ENCODE data around the gene SLC26A1.

- TF ChIP-seq, protein P1, sequence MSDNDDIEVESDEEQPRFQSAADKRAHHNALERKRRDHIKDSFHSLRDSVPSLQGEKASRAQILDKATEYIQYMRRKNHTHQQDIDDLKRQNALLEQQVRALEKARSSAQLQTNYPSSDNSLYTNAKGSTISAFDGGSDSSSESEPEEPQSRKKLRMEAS (CRISPR knock-in tag; IDR thresholded peaks at IDR 0.05), result no peak
- TF ChIP-seq CTCF (IDR thresholded peaks at IDR 0.05) (no peak), ZNF219 (CRISPR knock-in tag; IDR thresholded peaks at IDR 0.05; ENCODE audit: borderline replicate concordance) (no peak), ZNF121 (CRISPR knock-in tag; IDR thresholded peaks at IDR 0.05) (no peak), TEAD4 (CRISPR knock-in tag; IDR thresholded peaks at IDR 0.05) (no peak), E2F4 (CRISPR knock-in tag; IDR thresholded peaks at IDR 0.05; ENCODE audit: borderline replicate concordance, low read depth) (no peak), SMAD4 (CRISPR knock-in tag; IDR thresholded peaks at IDR 0.05) (no peak), ZNF263 (CRISPR knock-in tag; IDR thresholded peaks at IDR 0.05; ENCODE audit: low read depth) (no peak), ZNF232 (CRISPR knock-in tag; IDR thresholded peaks at IDR 0.05) (no peak)
- TF ChIP-seq, protein P2, sequence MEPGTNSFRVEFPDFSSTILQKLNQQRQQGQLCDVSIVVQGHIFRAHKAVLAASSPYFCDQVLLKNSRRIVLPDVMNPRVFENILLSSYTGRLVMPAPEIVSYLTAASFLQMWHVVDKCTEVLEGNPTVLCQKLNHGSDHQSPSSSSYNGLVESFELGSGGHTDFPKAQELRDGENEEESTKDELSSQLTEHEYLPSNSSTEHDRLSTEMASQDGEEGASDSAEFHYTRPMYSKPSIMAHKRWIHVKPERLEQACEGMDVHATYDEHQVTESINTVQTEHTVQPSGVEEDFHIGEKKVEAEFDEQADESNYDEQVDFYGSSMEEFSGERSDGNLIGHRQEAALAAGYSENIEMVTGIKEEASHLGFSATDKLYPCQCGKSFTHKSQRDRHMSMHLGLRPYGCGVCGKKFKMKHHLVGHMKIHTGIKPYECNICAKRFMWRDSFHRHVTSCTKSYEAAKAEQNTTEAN (CRISPR knock-in tag; IDR thresholded peaks at IDR 0.05), result no peak
- TF ChIP-seq, protein P3, sequence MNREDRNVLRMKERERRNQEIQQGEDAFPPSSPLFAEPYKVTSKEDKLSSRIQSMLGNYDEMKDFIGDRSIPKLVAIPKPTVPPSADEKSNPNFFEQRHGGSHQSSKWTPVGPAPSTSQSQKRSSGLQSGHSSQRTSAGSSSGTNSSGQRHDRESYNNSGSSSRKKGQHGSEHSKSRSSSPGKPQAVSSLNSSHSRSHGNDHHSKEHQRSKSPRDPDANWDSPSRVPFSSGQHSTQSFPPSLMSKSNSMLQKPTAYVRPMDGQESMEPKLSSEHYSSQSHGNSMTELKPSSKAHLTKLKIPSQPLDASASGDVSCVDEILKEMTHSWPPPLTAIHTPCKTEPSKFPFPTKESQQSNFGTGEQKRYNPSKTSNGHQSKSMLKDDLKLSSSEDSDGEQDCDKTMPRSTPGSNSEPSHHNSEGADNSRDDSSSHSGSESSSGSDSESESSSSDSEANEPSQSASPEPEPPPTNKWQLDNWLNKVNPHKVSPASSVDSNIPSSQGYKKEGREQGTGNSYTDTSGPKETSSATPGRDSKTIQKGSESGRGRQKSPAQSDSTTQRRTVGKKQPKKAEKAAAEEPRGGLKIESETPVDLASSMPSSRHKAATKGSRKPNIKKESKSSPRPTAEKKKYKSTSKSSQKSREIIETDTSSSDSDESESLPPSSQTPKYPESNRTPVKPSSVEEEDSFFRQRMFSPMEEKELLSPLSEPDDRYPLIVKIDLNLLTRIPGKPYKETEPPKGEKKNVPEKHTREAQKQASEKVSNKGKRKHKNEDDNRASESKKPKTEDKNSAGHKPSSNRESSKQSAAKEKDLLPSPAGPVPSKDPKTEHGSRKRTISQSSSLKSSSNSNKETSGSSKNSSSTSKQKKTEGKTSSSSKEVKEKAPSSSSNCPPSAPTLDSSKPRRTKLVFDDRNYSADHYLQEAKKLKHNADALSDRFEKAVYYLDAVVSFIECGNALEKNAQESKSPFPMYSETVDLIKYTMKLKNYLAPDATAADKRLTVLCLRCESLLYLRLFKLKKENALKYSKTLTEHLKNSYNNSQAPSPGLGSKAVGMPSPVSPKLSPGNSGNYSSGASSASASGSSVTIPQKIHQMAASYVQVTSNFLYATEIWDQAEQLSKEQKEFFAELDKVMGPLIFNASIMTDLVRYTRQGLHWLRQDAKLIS (CRISPR knock-in tag; IDR thresholded peaks at IDR 0.05; ENCODE audit: borderline replicate concordance), result no peak
- TF ChIP-seq, protein P4, sequence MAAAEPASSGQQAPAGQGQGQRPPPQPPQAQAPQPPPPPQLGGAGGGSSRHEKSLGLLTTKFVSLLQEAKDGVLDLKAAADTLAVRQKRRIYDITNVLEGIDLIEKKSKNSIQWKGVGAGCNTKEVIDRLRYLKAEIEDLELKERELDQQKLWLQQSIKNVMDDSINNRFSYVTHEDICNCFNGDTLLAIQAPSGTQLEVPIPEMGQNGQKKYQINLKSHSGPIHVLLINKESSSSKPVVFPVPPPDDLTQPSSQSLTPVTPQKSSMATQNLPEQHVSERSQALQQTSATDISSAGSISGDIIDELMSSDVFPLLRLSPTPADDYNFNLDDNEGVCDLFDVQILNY (CRISPR knock-in tag; IDR thresholded peaks at IDR 0.05), result no peak
- TF ChIP-seq, protein P5, sequence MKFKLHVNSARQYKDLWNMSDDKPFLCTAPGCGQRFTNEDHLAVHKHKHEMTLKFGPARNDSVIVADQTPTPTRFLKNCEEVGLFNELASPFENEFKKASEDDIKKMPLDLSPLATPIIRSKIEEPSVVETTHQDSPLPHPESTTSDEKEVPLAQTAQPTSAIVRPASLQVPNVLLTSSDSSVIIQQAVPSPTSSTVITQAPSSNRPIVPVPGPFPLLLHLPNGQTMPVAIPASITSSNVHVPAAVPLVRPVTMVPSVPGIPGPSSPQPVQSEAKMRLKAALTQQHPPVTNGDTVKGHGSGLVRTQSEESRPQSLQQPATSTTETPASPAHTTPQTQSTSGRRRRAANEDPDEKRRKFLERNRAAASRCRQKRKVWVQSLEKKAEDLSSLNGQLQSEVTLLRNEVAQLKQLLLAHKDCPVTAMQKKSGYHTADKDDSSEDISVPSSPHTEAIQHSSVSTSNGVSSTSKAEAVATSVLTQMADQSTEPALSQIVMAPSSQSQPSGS (CRISPR knock-in tag; IDR thresholded peaks at IDR 0.05; ENCODE audit: borderline replicate concordance, low read depth), result no peak
- TF ChIP-seq, protein P6, sequence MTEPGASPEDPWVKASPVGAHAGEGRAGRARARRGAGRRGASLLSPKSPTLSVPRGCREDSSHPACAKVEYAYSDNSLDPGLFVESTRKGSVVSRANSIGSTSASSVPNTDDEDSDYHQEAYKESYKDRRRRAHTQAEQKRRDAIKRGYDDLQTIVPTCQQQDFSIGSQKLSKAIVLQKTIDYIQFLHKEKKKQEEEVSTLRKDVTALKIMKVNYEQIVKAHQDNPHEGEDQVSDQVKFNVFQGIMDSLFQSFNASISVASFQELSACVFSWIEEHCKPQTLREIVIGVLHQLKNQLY (CRISPR knock-in tag; IDR thresholded peaks at IDR 0.05), result no peak
Observed at GRCh38 chr4:1030559-1030958, 37.4 kb upstream of the SLC26A1 start.
